Measurements from ENCODE around the gene APOM. TPM values are rescaled to one million over a fixed set of nuclear protein-coding genes. Genes with fewer than 3 reads are reported as not detected.

The APOM gene
- total RNA-seq, 1 donor from 2014 or later: 3.4 TPM

DNA sequence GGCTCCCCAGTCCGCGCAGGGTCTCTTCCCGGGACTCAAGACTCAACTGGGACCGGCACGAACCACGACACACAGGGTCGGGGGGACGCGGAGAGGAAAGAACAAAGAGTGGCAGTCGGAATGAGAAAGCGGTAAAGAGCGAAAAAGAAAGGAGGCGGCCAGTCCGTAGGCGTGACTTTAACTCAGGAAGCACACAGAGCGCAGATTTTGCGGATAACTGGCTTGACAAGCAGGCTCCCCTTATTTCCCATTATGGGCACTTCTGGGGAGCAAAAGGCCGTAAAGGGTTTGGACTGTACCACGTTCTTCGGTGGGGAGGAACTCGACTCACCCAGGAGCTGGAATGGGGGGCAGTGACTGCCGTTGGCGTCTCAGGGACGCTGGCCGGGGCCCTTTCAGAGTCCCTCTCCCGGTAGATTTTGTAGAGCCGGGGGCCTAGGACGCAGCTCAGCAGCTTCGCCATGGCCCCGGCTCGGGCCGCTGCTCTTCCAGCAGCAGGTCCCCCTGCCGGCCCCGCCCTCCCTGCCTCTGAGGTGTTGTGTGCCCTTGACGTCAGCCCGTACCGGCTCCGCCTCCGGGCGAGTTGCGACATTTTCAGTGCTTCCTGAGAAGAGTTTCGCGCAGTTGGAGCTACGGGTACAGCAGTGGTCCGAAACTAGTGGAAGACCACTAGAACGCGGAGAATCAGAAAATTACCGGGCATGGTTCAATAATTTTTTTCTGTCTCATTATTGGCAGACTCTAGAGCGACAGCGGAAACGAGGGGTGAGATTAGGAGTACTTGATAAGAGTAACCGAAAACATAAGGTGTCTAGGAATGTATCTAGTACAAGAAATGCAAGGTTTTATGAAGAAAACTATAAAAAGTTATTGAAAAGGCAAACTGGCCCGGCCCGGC is 47.4 kb downstream of the APOM start, which contains the start of gene ABHD16A:
Gene ABHD16A, minus strand, starts transcription at position 506 of the 898 bp plus-strand sequence. Its CDS starts 43 bp downstream, at position 463.
- Mint-ChIP-seq H3K27me3 (ENCODE audit: low read depth) (no peaks in the 10 kb centered on the region), H3K4me3 (peak within 1 kb of the TSS; percentile 97), H3K4me1 (peaks cover 19% of the 10 kb centered on the region), H3K9me3 (no peaks in the 10 kb centered on the region), H3K36me3 (peaks cover under 1% of the 10 kb centered on the region), H3K27ac (peak within 1 kb of the TSS; percentile 99)
- TF ChIP-seq, protein P1, sequence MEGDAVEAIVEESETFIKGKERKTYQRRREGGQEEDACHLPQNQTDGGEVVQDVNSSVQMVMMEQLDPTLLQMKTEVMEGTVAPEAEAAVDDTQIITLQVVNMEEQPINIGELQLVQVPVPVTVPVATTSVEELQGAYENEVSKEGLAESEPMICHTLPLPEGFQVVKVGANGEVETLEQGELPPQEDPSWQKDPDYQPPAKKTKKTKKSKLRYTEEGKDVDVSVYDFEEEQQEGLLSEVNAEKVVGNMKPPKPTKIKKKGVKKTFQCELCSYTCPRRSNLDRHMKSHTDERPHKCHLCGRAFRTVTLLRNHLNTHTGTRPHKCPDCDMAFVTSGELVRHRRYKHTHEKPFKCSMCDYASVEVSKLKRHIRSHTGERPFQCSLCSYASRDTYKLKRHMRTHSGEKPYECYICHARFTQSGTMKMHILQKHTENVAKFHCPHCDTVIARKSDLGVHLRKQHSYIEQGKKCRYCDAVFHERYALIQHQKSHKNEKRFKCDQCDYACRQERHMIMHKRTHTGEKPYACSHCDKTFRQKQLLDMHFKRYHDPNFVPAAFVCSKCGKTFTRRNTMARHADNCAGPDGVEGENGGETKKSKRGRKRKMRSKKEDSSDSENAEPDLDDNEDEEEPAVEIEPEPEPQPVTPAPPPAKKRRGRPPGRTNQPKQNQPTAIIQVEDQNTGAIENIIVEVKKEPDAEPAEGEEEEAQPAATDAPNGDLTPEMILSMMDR (IDR thresholded peaks at IDR 0.05; ENCODE audit: unreplicated experiment): no peak
- DNase-seq (ENCODE audit: low spot score in 2 of 2, unreplicated experiment in 2 of 2): peak; percentile 94 to 98

DNA sequence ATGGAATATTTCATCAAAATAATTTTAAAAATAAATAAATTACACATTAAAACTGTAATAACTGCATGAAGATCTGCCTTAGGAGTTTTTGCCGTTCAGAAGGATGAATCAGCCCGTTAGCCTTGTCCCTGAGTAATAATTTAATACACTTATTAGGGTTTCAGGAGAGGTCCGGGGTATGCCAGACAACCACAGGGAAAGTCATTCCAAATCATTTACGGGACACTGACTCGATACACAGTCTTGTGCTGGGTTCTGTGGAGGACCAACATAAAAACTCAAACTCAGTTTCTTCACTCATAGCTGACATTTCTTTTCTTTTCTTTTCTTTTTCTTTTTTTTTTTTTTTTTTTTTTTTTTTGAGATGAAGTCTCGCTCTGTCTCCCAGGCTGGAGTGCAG is 50.2 kb downstream of the APOM start:
- TF ChIP-seq, protein P1 (IDR thresholded peaks at IDR 0.05; ENCODE audit: unreplicated experiment): no peak
- DNase-seq (ENCODE audit: low spot score in 2 of 2, unreplicated experiment in 2 of 2): no peak

DNA sequence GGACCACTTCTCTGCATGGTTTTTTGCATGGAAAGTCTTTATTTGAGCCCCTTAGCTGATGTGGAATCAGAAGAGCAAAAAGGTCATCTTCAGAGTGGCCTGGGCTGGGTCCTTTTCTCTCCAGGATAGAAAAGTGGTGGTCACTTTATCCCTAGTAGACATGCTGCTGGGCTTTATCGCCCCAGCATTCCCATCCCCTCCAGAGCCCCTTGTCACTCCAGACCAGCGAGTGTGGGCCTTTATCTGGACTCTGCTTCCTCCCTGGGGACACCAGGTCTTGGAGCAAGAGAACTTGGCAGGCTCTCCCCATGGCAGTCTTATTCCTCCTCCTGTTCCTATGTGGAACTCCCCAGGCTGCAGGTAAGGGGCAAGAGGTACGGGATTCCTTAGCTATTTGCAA is 50.9 kb downstream of the APOM start, which contains the start of gene LY6G6F:
Gene LY6G6F, plus strand, starts transcription at position 268 of the 400 bp plus-strand sequence. Its CDS starts 41 bp downstream, at position 309.
- H3K27ac Mint-ChIP-seq: no peak within 1 kb of the TSS
- no peak for DNase-seq (ENCODE audit: low spot score in 2 of 2, unreplicated experiment in 2 of 2)
- H3K27me3 Mint-ChIP-seq (ENCODE audit: low read depth): no peaks in the 10 kb centered on the region
- H3K4me1 Mint-ChIP-seq: peaks cover 9% of the 10 kb centered on the region
- TF ChIP-seq, protein P1 (IDR thresholded peaks at IDR 0.05; ENCODE audit: unreplicated experiment): no peak
- H3K9me3 Mint-ChIP-seq: no peaks in the 10 kb centered on the region
- H3K4me3 Mint-ChIP-seq: no peak within 1 kb of the TSS
- H3K36me3 Mint-ChIP-seq: no peaks in the 10 kb centered on the region

More for the DNA sequence above, 50.2 kb downstream of the APOM start:
- Mint-ChIP-seq H3K4me1 (peaks cover 15% of the 10 kb centered on the region), H3K36me3 (no peaks in the 10 kb centered on the region), H3K27ac (no peak overlapping the region), H3K4me3 (no peak overlapping the region), H3K9me3 (no peaks in the 10 kb centered on the region), H3K27me3 (ENCODE audit: low read depth) (no peaks in the 10 kb centered on the region)

DNA sequence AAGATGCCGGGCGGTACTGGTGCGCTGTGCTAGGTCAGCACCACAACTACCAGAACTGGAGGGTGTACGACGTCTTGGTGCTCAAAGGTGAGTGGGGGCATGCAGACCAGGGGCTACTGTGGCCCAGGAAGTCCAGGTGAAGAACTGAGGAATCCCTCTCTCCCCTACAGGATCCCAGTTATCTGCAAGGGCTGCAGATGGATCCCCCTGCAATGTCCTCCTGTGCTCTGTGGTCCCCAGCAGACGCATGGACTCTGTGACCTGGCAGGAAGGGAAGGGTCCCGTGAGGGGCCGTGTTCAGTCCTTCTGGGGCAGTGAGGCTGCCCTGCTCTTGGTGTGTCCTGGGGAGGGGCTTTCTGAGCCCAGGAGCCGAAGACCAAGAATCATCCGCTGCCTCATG is 52.0 kb downstream of the APOM start:
- Mint-ChIP-seq H3K27ac (no peak overlapping the region), H3K36me3 (no peaks in the 10 kb centered on the region), H3K4me3 (no peak overlapping the region), H3K9me3 (no peaks in the 10 kb centered on the region), H3K27me3 (ENCODE audit: low read depth) (no peaks in the 10 kb centered on the region), H3K4me1 (peaks cover 10% of the 10 kb centered on the region)
- TF ChIP-seq, protein P1 (IDR thresholded peaks at IDR 0.05; ENCODE audit: unreplicated experiment): no peak
- no peak for DNase-seq (ENCODE audit: low spot score in 2 of 2, unreplicated experiment in 2 of 2)

Small RNA genes lying within 50 kb of the gene (microRNA-seq; reads per million reads assigned to microRNA genes)
- gene MIR4646: 2.9 reads per million, percentile 3 among the genes with 10 or more reads in this experiment
- gene MIR6832: 3.2 reads per million, percentile 6 among the genes with 10 or more reads in this experiment

Other genes with a start within 250 kb of the APOM start
- 0.31 TPM in 1 of 3 replicates, not detected in the others for gene MICB, start 157.7 kb upstream of the APOM start, total RNA-seq
- gene MCCD1, start 126.9 kb upstream of the APOM start, total RNA-seq: not detected in 3 replicates
- gene DDX39B, start 113.9 kb upstream of the APOM start, total RNA-seq: 635 to 649 TPM (median 647 TPM) in 3 replicates
- gene ATP6V1G2, start 109.3 kb upstream of the APOM start, total RNA-seq: 2.2 to 2.7 TPM (median 2.5 TPM) in 3 replicates
- 27.7 to 28.2 TPM (median 28.1 TPM) in 3 replicates for gene NFKBIL1, start 108.3 kb upstream of the APOM start, total RNA-seq
- 0.16 to 0.18 TPM in 2 of 3 replicates, not detected in the other for gene LTA, start 83.6 kb upstream of the APOM start, total RNA-seq
- 0.52 to 0.60 TPM (median 0.60 TPM) in 3 replicates for gene TNF, start 80.3 kb upstream of the APOM start, total RNA-seq
- 0.32 TPM in 1 of 3 replicates, not detected in the others for gene LTB, start 73.5 kb upstream of the APOM start, total RNA-seq
- gene LST1, start 69.6 kb upstream of the APOM start, total RNA-seq: 0.60 to 0.77 TPM in 2 of 3 replicates, not detected in the other
- not detected in 3 replicates for gene NCR3, start 62.9 kb upstream of the APOM start, total RNA-seq
- 5.1 to 6.0 TPM (median 5.1 TPM) in 3 replicates for gene AIF1, start 40.7 kb upstream of the APOM start, total RNA-seq
- gene PRRC2A, start 35.2 kb upstream of the APOM start, total RNA-seq: 273 to 290 TPM (median 288 TPM) in 3 replicates
- 327 to 338 TPM (median 338 TPM) in 3 replicates for gene BAG6, start 3.2 kb upstream of the APOM start, total RNA-seq
- 19.0 to 19.3 TPM (median 19.2 TPM) in 3 replicates for gene C6orf47, start 4.9 kb downstream of the APOM start, total RNA-seq
- 12.7 to 14.8 TPM (median 14.3 TPM) in 3 replicates for gene GPANK1, start 9.1 kb downstream of the APOM start, total RNA-seq
- 155 to 157 TPM (median 157 TPM) in 3 replicates for gene CSNK2B, start 10.2 kb downstream of the APOM start, total RNA-seq
- gene LY6G5B, start 14.1 kb downstream of the APOM start, total RNA-seq: 34.2 to 37.5 TPM (median 36.5 TPM) in 3 replicates
- gene LY6G5C, start 25.2 kb downstream of the APOM start, total RNA-seq: 1.5 to 2.3 TPM (median 2.3 TPM) in 3 replicates
- gene ABHD16A, start 47.4 kb downstream of the APOM start, total RNA-seq: 54.1 to 55.4 TPM (median 54.6 TPM) in 3 replicates
- gene LY6G6F, start 51.0 kb downstream of the APOM start, total RNA-seq: not detected in 3 replicates
- gene LY6G6D, start 59.5 kb downstream of the APOM start, total RNA-seq: 0.67 to 1.8 TPM (median 0.82 TPM) in 3 replicates
- 0.89 to 1.4 TPM (median 1.3 TPM) in 3 replicates for gene LY6G6C, start 65.9 kb downstream of the APOM start, total RNA-seq
- 0.16 to 0.33 TPM (median 0.25 TPM) in 3 replicates for gene MPIG6B, start 67.5 kb downstream of the APOM start, total RNA-seq
- gene DDAH2, start 73.4 kb downstream of the APOM start, total RNA-seq: 142 to 144 TPM (median 143 TPM) in 3 replicates
- gene CLIC1, start 80.6 kb downstream of the APOM start, total RNA-seq: 133 to 139 TPM (median 136 TPM) in 3 replicates
- gene MSH5, start 84.1 kb downstream of the APOM start, total RNA-seq: 38.6 to 48.2 TPM (median 42.9 TPM) in 3 replicates
- gene SAPCD1, start 106.8 kb downstream of the APOM start, total RNA-seq: 8.7 to 12.8 TPM (median 11.6 TPM) in 3 replicates
- 1.5 to 1.8 TPM (median 1.6 TPM) in 3 replicates for gene VWA7, start 121.4 kb downstream of the APOM start, total RNA-seq
- 82.8 to 90.4 TPM (median 83.8 TPM) in 3 replicates for gene VARS1, start 139.9 kb downstream of the APOM start, total RNA-seq
- 55.8 to 58.2 TPM (median 57.0 TPM) in 3 replicates for gene LSM2, start 151.1 kb downstream of the APOM start, total RNA-seq
- 1.7 to 2.2 TPM (median 2.1 TPM) in 3 replicates for gene HSPA1L, start 159.4 kb downstream of the APOM start, total RNA-seq
- gene HSPA1A, start 159.6 kb downstream of the APOM start, total RNA-seq: 61.3 to 70.1 TPM (median 61.7 TPM) in 3 replicates
- gene HSPA1B, start 171.8 kb downstream of the APOM start, total RNA-seq: 105 to 109 TPM (median 108 TPM) in 3 replicates
- 23.2 to 24.7 TPM (median 24.4 TPM) in 3 replicates for gene NEU1, start 206.9 kb downstream of the APOM start, total RNA-seq
- 0.40 to 0.94 TPM (median 0.66 TPM) in 3 replicates for gene SLC44A4, start 223.1 kb downstream of the APOM start, total RNA-seq
- 127 to 135 TPM (median 129 TPM) in 3 replicates for gene EHMT2, start 241.8 kb downstream of the APOM start, total RNA-seq
- gene ZBTB12, start 246.2 kb downstream of the APOM start, total RNA-seq: 35.3 to 37.1 TPM (median 35.9 TPM) in 3 replicates

Measured in mesothelial cell of epicardium (in vitro differentiated cells).